Right lobe of liver (tissue), 4 donors: Measurements from ENCODE around the gene ZBTB24.

Experiments used
- POLR2A ChIP-seq: fragments of 450-650 bp; IDR thresholded peaks from one replicate; pipeline ENCODE4 v1.6.1; 2017; ENCODE audit warnings: antibody characterized with exemption, mild to moderate bottlenecking
- TF ChIP-seq, protein P1 (sequence below), 4 donors: fragments of 200-600 bp in 3 of 4; fragments of 450-650 bp in 1 of 4; IDR thresholded peaks; one replicate each; pipeline versions ENCODE4 v1.5.1 to v1.8.0; 2016 to 2022; ENCODE audit warnings: antibody characterized with exemption in 4 of 4, mild to moderate bottlenecking in 2 of 4
- donor health status: DM: no; HTN: no; CAD: no.
- donor health status: DM: no; HTN: no; CAD: no.
- donor health status: DM: no; HTN: yes; CAD: no.

DNA sequence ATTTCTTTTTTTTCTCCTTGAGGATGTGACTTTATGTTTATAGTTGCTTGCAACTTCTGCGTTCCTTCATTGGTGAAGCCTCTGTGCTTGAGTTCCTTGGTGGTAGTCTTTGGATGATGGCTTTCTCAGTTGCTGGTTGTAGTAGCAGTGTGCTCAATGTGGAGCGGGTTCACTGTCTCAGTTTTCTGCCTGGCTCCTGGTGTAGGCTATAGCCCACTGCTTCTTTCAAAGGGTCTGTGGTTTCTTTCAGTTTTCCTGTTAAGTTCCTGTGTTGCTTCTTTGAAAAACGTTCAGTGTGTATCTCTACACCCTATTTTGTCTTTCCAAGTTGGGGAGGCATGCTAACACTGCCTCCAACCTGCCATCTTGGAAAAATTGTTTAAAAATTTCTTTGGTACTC is 33.9 kb upstream of the ZBTB24 start:
- TF ChIP-seq, protein P1, sequence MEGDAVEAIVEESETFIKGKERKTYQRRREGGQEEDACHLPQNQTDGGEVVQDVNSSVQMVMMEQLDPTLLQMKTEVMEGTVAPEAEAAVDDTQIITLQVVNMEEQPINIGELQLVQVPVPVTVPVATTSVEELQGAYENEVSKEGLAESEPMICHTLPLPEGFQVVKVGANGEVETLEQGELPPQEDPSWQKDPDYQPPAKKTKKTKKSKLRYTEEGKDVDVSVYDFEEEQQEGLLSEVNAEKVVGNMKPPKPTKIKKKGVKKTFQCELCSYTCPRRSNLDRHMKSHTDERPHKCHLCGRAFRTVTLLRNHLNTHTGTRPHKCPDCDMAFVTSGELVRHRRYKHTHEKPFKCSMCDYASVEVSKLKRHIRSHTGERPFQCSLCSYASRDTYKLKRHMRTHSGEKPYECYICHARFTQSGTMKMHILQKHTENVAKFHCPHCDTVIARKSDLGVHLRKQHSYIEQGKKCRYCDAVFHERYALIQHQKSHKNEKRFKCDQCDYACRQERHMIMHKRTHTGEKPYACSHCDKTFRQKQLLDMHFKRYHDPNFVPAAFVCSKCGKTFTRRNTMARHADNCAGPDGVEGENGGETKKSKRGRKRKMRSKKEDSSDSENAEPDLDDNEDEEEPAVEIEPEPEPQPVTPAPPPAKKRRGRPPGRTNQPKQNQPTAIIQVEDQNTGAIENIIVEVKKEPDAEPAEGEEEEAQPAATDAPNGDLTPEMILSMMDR (IDR thresholded peaks at IDR 0.05), result no peak
- TF ChIP-seq POLR2A, result no peak
